HUDEP-2 (cell line): ENCODE data around the gene ADAM30.

Experiments
- DNase-seq, 76 experiments: peaks; one replicate each; lab custom pipeline; 2025; ENCODE audit not compliant: unreplicated experiment in 76 of 76; lab: John Stamatoyannopoulos, UW

The ADAM30 gene

GRCh38 chr1:119909890-119910596, 13.7 kb upstream of the ADAM30 start:
- no peak for DNase-seq

- no peak for DNase-seq
Observed at GRCh38 chr1:119908661-119909060, 12.3 kb upstream of the ADAM30 start.

GRCh38 chr1:119906927-119907652, 10.8 kb upstream of the ADAM30 start:
- DNase-seq = no peak

GRCh38 chr1:119903443-119903835, 7.1 kb upstream of the ADAM30 start:
- DNase-seq = no peak

- DNase-seq = no peak
Observed at GRCh38 chr1:119902775-119903442, 6.6 kb upstream of the ADAM30 start.

GRCh38 chr1:119898981-119899720, 2.8 kb upstream of the ADAM30 start:
- no peak for DNase-seq

GRCh38 chr1:119898530-119898929, 2.2 kb upstream of the ADAM30 start:
- DNase-seq = no peak

- no peak for DNase-seq
Observed at GRCh38 chr1:119895102-119895501, 1.2 kb downstream of the ADAM30 start.

GRCh38 chr1:119893827-119894700, 2.3 kb downstream of the ADAM30 start:
- no peak for DNase-seq

- no peak for DNase-seq
Observed at GRCh38 chr1:119893238-119893791, 3.0 kb downstream of the ADAM30 start.

- DNase-seq = no peak
Observed at GRCh38 chr1:119891386-119891785, 4.9 kb downstream of the ADAM30 start.

- no peak for DNase-seq
Observed at GRCh38 chr1:119888476-119888875, 7.8 kb downstream of the ADAM30 start.

- DNase-seq = no peak
Observed at GRCh38 chr1:119887427-119887826, 8.9 kb downstream of the ADAM30 start.

- DNase-seq = peak in 46 of 76 experiments; percentile 2 to 63 (median 27)
Observed at GRCh38 chr1:119885903-119886783, 10.2 kb downstream of the ADAM30 start.

- DNase-seq = no peak
Observed at GRCh38 chr1:119884711-119885110, 11.6 kb downstream of the ADAM30 start.

GRCh38 chr1:119883826-119884225, 12.5 kb downstream of the ADAM30 start:
- DNase-seq = no peak

- no peak for DNase-seq
Observed at GRCh38 chr1:119882132-119883049, 13.9 kb downstream of the ADAM30 start.
